ENCODE results near the gene FANCI.

FANCI gene

DNA sequence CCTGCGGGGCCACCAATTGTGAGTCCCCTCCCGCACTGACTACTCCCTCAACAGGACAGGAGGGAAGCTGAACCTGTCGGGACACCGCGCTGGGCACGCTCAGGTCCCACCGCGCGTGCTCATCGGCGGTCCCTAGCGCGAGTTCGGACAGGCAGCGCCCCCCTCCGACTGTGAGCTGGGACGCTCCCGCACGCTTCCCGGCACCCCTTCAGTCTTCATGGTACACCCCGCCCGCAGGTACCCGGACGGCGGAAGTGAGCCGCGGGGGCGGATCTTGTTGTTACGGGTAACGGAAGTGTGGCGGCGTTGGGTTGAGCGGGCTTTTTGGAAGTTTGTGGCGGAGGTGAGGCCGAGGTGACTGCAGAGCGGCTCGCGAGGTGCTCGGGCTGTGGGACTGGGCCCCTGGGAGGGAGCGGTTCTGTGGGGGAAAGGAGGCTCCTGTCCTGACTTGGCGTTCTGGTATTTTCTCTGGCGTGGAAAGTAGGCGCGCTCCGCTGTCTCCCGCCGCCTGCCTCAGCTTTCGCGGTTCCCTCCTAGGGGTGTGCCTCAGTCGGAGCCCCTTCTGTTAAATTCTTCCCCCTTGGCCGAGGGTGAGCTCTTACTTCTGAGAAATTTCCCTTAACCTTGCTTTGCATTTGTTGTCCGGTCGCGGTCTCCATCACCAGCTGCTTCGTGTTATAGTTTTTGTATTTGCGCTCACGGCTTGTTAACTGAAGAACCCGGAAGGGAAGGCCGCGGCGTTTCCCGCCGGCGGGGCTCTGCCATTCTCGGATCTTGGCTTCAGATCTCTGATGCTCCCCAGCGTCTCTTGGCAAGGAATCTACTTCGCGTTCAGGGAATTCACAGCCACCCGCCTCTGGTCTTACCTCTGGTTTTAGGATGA lies at the start of gene FANCI:
Gene FANCI, plus strand, starts transcription at position 289 of the 883 bp plus-strand sequence. CDS start 3,669 bp downstream, outside the sequence.
- peak; percentile 59 to 91 for DNase-seq

DNA sequence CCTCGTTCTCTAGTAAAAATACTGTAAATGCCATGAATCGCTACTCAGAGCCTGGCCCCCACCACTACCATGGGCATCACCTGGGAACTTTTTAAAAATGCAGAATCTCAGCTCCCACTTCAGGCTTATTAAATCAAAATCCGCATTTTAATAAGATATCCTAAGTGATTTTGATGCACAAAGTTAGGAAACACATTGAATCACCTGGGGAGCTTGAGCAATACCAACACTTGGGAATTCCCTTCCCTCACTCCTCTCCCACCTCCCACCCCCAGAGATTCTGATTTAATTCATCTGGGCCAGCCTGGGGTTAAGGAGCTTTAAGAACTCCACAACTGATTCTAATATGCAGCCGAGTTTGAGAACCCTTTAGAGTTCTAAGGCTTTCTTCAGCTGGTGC lies 49.2 kb upstream of the FANCI start:
- no peak for DNase-seq

DNA sequence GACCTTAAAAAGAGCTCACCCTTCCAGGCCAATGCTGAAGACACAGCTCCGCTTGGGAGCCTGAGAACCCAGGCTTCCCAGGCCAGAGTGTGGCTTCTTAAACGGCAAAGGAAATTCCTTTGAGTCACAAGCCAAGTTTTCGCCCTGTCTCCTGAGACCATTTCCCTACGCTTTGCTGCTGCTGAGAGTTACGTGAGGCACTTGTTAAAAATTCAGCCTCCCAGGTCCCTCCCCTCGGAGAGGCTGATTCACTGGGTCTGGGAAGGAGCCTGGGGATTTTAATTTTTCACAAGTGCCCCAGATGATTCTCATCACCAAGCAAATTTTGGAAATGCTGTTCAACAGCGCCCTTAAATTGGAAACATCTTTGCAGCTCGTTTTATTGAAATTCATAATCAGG lies 47.9 kb upstream of the FANCI start:
- no peak for DNase-seq

DNA sequence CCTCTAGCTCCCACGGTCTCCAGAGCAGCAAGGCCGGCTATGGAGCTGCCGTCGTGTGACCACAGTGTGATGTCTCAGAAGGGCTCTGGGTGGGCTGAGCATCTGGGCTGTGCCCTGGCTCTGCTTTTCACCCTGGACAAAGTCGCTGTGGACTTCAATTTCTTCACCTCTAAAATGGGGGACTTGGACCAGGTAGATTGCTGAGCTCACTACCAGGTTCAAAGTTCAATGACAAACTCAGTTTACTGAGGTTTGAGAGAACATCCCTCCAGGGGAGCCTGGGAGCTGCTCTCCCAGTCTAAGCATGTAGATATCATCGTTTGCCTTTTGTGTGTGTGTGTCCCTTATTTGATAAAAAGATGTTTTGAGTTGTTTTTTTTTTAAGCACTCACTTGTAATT lies 47.5 kb upstream of the FANCI start:
- no peak for DNase-seq

DNA sequence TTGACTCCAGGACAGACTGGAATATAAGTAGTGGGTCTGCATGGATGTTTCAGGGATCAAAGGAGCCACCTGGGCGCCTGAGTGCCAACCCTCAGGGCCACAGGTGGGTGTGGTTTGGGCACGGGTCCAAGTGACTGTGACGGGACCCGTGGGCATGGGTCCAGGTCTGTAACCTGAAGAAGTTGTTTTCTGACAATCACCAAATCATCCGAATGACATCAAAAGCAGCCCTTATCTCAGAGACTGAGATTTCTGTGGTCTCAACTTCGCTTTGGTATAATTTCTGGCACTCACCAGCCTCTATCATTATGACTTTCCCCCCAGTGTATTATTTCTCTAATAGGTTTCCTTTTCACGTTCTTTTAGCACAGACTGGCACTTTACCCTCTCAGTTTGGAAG lies 46.8 kb upstream of the FANCI start:
- no peak for DNase-seq

DNA sequence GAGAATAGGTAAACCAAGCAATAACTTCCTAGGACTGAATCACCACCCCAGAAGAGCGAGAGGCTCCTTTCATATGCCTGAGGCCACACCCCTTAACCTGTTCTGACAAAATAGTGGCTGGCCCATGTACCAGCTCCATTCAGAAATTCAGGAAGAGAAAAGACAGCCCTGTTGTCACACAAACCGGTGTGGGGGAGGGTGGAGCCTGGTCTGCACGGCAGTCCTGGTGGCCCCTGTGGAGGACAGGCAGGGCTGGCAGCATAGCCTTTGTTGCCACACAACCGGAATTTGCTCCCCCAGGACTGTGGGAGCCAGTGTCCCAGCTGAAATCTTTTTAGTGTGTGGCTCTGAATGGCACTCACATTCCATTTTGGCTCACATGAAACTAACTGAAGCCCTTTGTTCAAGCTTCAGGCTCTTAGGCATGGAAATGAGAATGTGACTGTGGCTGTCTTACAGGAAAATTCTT lies 46.2 kb upstream of the FANCI start:
- no peak for DNase-seq

DNA sequence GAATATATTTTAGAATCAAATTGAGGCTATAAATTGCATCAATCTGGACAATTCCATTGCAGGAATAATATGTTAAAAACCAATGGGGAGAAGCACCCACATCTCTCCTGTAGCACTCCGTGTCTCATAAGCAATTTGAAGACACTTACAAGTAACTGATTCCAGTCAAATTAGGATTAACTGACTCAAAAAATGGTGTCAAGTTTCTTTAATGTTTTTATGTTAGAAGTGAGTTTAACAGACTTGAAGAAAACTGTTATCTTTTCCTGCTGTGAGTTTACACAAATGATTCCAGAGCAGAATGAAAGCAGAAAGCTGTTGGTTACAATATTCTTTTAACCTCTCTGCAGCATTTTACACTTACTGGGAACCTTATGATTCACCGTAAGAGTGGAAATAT lies 45.6 kb upstream of the FANCI start:
- no peak for DNase-seq

DNA sequence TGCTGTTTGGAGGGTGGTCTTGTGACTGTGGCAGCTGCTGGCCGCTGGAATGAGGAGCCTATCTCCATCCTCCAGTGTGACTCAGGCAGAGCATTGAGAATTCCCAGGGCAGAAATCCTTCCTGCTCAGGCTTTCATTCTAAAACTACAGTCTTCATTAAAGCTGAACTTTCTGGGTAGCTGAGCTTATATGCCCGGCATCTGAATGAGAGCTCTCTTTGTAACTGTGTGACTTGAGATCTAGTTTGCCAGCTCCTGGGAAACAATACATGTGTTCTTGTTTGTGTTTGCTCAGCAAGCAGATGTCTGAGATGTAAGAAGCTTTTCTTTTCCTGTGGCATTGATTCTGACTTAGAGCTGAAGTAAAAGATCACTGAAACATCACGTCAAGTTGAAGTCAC lies 44.8 kb upstream of the FANCI start:
- DNase-seq: no peak

DNA sequence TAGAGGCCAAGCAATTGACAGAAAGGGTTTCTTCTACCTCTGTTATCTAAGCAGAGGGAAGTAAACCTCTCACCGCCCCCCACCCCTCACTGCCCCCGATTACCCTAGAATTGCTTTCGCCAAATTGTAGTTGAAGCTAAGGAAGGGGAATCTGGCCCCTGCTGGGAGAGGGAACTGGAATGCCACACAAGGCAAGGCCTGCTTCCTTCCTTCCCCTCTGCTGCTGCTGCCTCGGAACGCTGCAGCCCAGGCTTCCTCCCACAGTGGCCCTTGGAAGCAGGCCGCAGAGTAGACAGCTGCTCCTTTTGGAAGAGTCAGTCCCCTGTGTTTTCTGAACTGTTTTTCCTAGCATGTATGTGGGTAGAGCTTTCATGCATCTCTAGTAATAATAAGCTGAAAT lies 44.0 kb upstream of the FANCI start:
- no peak for DNase-seq

DNA sequence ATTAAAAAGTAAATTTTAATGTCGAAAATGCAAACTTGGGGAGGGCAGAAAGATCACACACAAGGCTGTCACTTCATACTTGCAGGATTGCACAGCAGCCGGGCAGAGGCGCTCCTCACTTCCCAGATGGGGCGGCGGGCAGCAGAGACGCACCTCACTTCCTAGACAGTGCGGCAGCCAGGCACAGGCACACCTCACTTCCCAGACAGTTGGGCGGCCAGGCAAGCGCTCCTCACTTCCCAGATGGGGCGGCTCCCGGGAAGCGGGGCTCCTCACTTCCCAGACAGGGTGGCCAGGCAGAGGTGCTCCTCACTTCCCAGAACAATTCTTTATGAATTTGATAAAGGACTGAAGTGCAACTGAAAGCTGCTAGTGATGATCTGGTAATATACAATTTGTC lies 43.6 kb upstream of the FANCI start:
- no peak for DNase-seq

DNA sequence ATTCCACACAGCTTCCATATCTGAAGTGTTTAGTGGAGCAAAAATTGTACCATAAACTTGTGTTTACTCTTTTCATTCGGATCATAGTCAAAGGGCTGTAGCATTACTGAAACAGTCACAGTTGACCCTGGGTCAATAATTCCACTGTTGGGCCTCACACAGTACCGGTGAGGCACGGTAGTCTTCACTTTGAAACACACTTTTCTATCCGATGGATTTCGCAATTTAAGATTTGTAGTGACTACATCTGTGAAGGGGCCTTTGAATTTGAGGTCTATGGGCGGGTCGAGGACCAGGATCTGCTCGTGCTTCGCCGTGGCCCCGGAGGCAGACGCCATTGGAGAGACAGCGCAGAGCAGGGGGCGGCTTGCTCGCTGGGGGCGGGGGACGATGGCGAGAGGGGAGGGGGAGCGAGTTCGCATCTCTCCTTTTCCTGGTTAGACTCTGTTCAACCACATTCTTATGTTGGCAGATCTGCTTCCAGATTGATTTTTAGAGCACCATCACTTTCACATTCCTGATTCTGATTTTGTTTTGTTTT lies 42.2 kb upstream of the FANCI start:
- no peak for DNase-seq

DNA sequence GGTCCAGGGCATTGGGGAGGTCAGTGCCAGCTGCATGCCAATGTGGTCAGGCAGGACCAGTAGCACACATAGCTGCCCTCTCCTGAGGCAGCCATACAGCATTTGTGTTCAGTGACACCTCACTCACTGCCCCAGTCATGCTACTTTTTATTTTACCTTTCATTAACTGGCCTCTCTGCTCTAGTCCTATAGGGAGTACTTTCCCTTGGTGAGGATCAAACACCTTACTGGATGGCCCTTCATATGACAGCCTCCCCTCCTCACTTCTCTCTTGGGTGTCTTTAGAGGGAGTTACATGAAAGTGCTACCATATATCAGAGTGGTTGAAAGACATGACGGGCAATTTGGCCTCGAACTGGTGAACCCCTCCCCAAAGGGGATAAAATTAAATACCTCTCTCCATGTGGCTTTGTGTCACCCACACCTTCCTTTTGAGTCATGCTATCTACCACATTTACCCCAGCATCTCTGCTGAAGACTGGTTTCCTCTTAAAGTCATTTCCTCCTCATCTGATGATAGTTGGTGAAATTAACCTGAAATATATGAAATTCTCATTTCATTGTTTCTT lies 40.0 kb upstream of the FANCI start:
- DNase-seq: no peak

DNA sequence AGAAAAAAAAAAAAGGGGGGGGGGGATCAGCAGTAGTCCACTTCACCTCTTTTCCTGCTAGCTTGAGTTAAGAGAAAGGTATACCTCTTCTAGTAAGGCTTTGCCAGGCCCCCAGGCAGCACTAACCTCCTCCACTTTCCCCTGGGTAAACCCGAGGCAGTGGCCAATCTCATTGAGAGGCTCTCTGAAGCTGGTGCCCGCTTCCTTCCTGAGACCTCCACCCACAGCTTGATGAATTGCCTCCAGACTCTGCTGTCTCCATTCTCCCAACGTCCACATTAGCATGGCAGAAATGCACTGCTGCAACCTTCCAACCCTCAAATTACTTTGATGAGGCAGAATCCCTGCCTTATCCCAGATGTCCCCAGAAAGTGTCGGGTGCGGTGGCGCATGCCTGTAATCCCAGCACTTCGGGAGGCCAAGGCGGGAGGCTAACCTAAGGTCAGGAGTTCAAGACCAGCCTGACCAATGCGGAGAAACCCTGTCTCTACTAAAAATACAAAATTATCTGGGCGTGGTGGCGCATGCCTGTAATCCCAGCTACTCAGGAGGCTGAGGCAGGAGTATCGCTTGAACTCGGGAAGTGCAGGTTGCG lies 37.7 kb upstream of the FANCI start:
- DNase-seq: no peak

DNA sequence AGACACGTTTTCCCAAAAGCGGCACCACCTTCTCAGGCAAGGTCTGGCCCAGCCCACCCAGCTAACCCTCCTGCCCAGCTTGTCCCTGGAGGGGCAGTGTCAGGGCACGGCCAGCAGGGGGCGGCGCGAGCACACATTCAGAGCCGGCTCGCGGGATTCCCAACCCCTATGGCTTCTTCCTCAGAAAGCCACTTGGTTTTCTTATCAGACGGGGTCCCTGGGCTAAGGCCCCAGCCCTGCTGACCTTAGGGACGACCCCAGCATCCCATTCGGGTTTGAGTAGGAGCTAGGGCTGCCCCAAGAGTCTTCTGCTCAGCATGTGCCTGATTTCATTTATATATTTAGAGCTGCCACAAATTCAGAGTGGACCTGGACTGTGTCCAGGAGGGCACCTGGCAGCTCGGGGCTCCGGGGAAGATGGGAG lies 36.9 kb upstream of the FANCI start:
- DNase-seq: peak; percentile 13 to 80

DNA sequence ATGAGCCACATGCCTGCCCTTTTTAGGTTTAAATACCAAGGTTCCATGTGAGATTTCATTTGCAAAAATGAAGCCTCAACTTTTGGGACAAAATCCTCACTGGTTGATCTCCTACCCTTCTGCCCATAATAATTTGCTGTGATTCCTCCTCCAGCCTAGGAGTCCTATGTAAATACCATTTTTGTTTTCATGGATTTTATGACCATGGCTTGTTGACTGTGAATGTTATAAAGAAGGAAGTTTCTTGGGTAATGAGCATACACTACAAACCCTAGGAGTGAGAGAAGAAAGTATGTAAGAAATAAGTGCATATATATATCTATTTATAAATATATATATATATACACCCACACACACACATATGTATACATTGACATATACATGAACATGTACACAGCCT lies 35.5 kb upstream of the FANCI start:
- no peak for DNase-seq

DNA sequence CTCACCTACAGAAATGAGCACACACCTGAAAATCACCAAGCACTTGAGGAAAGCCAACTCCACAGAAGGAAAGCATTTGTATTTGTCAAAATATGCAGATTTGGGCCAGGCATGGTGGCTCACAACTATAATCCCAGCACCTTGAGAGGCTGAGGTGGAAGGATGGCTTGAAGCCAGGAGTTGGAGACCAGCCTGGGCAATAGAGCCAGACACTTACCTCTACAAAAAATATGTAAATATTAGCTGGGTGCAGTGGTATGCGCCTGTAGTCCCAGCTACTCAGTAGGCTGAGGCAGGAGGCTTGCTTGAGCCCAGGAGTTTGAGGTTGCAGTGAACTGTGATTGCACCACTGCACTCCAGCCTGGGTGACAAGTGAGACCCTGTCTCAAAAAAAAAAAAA lies 34.7 kb upstream of the FANCI start:
- DNase-seq: no peak

DNA sequence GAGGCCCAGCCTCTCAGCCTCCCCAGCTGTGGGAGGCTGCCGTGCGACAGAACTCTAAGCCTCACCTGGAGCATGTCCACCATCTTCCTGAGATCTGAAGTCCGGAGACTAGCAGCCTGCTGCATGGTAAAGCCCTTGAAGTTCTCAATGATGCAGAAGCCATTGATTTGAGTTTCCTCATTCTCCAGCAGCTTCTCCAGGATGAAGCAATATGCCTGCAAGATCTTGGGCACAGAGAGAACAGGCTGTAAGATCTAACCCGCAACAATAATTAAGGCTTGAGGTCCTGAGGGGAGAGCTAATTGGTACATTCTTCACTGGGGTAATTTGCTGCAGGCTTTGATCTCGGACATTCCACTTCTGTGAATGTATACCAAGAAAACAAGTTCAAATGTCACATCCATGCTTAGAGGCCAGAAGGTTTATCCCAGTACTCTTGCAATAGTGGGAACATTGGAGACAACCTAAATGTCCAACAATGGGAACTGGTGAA lies 32.1 kb upstream of the FANCI start:
- DNase-seq: no peak

DNA sequence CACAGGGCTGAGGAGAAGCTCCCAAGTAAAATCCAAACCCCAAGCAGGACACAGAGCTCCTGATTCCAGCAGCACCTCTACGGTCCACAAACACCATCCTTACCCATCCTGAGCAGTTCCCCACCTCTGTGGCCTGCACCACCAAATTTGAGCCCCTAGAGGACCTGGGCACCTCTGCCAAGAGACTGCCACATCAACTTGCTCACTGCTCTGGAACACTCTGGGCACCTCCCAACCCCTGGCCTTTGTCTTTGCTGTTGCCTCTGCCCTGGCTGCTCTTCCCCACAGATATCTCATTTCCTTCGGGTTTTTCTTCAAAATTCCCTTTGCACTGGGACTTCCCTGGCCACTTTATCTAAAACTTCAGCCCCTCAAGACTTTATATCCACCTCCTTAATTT lies 28.2 kb upstream of the FANCI start:
- no peak for DNase-seq

DNA sequence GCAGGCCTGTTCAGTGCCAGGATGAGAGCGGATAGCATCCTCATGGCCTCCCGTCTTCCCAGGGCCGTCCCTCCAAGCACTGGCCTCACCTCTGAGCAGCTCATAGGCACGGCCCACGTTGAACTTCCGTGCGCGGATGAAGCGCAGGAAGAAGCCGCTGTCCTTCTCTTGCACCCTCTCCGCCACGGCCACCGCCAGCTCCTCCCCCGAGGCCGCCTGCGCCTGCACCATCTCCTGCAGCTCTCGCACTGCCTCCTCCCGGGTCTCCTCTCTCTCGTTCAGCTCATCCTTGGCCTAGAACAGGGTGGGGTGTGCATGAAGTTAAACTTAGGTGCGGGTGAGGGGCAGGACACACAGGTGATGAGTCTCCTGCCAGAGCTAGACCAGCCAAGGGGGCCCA lies 26.7 kb upstream of the FANCI start:
- DNase-seq: no peak

DNA sequence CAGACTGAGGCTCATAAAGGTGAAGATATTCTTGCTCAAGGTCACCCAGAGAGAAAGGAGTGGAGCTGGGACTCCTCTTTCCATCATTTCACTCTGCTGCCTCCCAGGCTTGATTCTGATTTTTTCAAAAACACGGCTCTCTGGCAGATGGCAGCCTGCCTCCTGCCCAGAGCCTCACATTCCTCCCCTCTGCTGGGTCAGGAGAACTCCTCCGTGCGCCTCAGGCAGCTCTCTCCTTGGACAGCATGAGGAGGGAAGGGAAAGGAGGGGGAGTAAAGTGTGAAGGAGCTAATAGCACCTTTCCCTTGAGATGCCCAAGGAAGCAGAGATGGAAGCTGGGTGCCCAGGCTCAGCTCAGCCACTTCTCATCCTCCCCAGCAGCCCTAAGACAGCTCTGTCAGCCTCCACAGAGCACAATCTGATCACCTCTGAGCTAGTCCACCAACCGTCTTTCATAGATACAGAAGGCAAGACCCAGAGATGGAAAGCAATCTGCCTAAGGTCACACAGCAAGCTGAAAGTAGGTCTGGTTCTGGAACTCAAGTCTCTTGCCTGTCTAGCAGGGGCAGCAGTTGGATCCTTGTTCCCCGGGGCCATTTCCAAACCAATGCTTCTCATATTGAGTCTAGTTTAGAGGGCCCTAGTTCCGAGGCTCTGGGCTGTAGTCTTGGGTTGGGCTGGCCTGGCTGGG lies 25.9 kb upstream of the FANCI start:
- no peak for DNase-seq

DNA sequence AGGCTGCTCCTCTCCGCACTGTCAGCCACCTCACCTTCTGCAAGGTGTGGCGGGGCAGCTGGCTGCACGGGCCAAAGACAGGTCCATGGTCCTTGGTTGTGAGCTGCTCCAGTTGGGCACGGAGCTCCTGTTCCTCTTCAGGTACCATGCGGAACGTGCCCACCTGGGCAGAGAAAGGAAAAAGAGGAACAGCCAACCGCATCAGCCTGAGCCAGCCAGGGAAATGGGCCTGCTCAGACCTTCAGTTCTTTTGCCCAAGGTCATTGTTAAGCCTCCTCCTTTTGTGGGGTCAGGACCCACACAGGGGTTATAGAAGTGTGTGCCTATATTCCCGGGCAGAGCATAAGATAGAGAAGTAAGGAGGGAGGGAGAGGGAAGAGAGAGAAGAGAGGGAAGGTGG lies 25.2 kb upstream of the FANCI start:
- no peak for DNase-seq

DNA sequence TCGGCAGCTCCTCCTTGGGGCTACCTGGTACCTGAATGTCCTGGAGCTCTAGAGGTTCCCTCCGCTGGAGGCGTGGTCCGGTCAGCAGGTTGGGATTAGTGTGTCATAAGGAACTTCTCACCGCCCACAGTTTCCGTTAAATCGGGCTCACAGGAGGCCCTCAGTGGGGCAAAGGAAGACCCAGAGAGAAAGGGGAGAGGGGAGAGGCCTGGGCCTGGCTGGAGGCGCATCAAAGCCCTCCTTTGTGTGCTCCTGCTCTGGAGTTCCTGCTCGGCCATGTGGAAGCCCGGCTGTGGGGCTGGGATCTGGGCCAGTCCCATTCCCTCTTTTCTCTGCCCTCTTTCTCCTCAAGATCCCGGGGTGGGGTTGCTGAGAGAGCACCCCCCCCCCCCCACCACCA lies 22.2 kb upstream of the FANCI start, which contains the start of gene RLBP1:
Gene RLBP1, minus strand, starts transcription at position 37 of the 400 bp plus-strand sequence. CDS start 2,604 bp downstream, outside the sequence.
- DNase-seq: no peak

DNA sequence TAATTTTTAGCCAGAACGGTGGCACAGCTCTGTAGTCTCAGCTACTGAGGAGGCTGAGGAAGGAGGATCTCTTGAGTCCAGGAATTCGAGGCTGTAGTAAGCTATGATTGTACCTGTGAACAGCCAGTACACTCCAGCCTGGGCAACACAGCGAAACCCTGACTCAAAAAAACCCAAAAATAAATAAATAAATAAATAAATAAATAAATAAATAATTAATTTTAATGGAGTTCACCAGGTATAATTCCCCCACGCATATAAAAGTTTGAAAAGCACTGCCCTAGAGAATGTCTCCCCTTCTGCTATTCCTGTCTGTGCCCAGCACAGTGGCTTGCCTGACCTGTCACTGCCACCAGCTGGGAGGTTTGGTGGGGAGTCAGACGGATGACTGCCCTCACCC lies 18.2 kb upstream of the FANCI start:
- DNase-seq: no peak

Measured in NCI-H446 (cell line).